NCI-H2196 treated with DMSO at 0.1 percent for 48 hours (cell line): ENCODE measurements around the gene NKAPL.

Source experiments
- DNase-seq: peaks from one replicate; lab custom pipeline; 2025; ENCODE audit not compliant: unreplicated experiment; lab: John Stamatoyannopoulos, UW

The NKAPL gene

DNA sequence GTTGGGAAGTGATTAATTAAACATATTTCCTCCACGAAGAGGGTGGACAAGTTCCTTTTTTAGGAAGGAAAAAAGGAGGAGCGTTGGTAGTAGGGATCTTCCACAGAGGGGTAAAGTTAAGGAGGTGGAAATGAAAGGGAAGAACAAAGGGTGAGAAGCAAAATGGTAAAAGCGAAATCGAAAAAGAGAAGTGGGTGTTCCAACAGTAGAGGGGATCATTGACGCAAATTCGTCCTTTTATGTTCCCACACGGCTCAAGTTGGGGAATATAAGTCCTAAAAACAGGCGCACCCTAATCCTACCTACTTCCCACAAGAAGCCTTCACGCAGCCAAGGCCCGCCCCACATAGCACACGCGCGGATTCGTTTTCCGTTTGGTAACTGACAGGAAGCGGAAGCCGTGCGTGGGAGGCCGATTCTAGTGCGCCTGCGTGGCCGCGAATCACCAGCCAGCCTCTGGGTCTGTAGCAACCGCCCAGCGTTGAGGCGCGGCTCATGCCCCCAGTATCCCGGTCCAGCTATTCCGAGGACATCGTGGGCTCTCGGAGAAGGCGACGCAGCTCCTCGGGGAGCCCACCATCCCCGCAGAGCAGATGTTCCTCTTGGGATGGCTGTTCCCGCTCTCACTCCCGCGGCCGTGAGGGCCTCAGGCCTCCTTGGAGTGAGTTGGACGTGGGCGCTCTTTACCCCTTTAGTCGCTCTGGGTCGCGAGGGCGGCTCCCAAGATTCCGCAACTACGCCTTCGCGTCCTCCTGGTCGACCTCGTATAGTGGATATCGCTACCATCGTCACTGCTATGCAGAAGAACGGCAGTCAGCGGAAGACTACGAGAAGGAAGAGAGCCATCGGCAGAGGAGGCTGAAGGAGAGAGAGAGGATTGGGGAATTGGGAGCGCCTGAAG is at the start of gene NKAPL:
Gene NKAPL, plus strand, starts transcription at position 421 of the 901 bp plus-strand sequence. Its CDS starts 75 bp downstream, at position 496.
- DNase-seq: no peak

DNA sequence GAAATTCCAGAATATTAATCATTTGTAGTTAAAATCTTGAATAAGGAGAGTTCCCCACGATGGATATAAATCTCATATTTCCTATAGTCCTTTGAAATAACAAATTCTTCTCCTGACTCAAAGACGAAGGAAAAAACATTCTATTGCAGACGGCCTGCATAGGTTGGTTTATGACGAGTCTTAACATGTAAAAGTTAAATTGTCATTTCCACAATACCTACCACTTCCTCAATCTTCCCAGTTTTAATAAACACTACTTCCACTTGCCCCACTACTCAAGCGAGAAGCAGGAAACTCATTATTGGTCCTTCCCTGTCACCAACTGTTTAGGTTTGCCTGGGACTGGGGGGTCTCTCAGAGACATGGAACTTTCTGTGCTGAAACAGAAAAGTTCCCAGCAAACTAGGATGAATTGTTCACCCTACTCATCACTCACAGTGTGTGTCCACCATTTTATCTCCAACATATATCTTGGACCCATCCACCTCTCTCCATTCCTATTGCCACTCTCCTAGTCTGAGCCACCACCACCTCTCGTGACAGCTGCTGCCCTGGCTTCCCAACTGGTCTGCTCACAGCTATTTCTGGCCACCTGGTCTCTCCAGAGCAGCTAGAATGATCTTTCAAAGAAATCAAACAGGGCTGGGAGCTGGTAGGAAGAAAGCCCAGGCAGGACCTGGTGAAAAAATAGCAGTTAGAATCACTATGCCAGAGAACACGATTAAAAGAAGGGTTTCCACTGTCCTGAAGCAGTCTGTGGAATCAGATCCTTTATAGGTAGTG is 49.2 kb upstream of the NKAPL start:
- no peak for DNase-seq

DNA sequence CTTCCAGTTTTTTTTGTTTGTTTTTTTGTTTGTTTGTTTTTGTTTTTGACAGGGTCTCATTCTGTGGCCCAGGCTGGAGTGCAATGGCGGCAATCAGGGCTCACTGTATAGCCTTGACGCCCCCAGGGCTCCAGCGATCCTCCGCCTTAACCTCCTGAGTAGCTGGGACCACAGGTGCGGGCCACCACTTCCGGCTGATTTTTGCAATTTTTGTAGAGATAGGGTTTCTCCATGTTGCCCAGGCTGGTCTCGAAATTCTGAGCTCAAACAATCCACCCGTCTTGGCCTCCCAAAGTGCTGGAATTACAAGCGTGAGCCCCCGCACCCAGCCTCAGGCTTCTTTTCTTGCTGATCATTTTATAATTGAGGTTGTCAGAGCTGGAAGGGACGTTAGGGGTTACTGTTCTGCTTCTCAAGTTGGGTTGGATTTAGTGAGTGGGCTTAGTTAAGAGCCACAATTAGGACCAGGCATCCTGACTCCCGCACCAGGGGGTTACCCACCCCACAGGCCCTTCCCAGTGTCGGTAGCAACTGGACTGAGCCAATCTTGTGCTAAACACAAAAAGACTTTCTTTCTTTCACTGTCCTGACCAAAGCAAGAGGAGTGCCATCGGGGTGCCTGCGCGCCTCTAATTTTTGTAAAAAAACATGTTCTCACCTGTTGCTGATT is 47.1 kb upstream of the NKAPL start:
- DNase-seq: no peak

DNA sequence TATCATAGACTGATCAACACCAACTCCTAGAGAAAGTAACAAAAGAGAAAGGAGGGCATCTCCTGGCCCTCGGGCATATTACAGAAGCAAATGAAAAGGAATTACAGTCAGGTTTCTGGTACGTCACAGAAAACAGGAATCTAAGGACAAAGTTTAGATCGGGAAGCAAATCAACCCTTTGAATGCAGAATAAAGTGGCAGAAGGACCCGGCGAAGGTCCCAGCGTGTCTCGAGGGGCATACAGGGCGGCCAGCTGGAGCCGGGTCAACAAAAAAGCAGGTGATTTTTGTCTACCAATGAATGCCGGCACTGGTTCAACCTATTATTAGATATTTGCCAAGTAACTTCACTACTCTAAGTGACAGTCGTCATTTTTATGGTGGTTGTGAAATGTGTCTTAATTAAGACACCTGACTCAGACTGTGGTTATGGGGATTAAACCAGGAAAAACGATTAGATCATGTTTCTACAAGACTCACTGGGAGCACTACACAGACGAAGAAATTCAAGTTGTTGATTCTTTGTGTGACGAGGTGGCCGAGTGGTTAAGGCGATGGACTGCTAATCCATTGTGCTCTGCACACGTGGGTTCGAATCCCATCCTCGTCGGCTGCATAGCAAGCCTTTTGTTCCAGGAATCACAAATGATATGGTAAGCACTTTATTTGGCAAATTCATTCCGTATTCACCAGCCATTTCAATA is 46.4 kb upstream of the NKAPL start:
- peak; percentile 15 for DNase-seq

DNA sequence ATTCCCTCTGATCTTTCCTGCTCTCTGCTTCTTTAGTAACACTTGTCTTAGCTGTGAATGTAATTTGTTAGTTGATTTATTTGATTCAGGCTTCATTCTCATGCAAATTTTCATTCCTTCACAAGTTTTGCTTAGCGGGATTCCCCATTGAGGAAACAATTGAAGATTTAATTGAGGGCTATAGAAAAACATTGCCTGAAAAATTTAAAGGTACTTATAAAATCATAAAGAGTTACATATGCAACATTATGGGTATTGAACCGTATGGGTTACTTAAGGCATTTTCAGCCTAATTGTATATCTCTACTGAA is 45.9 kb upstream of the NKAPL start:
- DNase-seq: no peak

DNA sequence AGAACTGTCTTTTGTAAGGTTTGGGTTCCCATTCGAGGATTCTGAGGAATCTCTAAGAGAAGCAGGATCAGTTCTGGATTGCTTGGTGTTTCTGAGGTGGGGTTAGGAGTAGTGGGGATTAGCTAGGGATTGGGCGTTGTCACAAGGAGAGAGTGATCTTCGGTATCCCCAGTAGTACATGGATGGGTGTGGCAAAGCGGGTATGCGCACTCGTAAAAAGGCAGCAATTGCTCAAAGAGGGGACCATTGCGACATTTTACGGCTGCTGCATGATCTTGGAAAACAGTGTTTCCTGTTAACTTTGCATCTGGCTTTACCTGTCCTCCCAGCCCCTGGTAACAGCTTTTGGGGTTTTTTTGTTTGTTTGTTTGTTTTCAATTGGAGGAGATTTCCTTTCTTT is 43.7 kb upstream of the NKAPL start:
- DNase-seq: no peak

DNA sequence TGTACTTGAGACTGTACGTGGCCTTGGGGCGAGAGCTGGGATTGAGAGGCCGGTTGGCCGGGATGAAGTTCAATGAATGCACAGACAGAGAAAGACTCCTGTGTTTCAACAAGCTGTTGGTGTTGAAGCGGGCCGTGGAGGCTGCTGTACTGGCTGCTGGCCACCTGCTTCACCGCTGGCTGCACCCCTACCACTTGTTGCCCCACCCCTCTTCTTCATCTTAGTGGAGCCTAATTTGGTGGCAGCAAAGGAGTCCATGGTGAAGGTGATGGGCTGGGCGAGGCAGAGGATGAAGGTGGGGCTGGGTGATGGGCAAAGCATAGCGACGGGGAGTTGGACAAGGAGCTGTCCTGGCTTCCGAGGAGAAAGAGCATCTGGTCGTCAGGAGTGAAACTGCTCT is 41.2 kb upstream of the NKAPL start:
- no peak for DNase-seq

DNA sequence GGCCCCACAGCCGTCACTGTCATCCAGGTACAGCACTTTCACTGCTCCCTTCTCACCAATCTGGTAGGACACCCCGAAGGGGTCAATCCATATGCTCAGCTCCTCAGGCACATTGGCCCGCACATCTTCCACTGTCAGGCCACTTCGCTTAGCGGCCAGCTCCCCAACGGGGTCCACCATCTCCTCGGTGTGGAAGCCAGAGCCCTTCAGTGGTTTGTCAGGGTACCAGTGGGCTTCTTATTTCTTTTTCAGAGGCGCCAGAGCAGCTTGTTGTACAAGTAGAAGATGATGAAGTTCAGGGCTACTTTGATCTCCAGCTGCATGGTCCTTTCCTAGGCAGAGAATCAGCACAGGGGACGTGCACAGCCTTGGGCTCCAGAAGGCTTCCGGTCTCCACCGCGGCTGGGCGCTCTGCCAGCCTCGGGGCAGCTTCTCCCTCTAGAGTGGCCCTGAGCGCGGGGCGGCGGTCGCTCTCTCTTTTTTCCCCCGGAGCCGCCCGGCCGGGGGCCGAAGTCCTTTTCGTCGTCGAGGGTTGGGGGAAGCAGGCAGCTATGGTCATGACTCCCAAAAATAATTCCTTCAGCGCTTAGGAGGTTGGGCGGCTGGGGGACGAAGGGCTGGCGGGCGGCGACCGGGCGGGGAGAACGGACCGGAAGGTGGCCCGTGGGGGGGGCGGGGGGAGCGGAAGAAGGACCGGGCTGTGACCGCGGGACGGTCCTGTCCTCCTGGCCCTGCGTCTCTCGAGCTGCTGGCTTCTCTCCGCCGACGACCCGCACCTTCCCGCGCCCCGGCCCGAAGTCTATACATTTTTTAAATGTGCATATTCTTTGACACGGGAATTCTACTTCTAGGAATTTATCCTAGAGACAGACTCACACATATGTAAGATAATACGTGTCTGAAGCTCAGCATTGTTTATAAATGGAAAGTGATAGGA is 40.5 kb upstream of the NKAPL start:
- peak; percentile 66 for DNase-seq

DNA sequence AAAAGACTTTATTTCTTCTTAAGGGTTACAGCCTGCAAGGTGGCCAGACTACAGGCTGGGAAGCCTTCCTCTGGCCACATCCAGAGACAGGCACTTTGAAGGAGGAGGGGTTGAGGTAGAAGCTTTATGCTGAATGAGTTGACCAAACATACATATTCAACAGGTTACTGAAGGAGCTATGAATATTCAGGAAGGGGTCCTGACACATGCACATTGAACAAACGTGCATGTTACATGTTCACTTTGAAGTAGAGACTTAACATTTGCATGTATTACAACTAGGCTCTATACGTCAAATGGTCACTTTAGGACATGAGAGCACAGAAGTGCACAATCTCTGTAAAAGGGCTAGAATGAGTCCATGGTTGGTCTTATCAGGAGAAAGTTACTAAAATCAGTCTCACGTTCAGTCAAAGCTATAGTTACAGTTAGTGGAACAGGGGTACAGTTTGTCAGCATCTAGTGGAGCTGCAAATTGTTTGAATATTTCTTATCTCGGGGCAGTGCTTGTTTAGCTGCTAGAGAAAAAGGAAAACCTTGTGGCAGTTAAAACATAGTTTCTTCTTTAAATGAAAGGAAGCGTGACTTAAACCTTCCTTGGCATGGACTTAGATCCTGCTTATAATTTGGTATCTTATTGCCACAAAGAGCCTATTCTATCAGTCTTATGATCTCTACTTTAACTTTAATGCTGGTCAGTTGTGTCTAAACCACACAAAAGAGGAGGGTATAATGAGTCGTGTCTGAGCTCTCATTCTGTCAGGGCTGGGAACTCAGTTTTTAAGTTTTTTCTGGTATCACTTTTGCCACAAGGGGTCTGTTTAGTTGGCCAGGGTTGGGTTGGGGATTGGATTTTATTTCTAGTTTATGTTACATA is 38.6 kb upstream of the NKAPL start:
- DNase-seq: no peak

DNA sequence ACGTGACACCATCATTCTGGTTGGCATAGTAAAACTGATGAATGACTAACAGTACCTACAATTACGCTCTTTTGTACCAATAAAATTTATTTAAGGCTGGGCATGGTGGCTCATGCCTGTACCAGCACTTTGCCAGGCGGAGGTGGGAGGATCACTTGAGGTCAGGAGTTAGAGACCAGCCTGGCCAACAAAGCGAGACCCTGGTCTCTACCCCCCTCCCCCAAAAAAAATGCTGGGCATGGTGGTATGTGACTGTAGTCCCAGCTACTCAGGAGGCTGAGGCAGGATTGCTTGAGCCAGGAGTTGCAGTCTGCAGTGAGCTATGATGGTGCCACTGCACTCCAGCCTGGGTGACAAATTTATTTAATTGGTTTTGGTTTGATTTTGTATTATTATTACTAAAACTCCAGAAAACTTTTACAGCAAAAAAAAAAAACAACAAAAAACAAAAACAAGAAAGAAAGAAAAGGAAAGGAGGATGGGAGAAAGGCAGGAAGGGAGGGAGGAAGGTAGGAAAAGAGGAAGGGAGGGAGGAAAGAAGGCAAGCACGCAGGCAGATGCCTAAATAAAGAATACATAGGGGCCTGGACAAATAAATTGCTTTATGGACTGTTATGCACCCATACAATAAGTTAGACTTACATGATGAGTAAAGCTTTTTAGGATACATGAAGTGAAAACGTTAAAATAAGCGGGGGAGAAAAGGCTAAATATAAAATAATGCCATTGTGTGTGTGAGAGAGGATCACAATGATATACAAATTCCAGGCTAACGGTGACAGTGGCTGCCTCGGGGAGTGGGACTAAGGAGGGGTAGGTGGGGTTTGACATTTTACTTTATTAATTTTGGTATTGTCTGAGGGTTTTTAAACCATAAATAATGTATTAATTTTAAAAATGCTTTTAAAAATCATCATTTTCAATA is 34.7 kb upstream of the NKAPL start:
- no peak for DNase-seq

DNA sequence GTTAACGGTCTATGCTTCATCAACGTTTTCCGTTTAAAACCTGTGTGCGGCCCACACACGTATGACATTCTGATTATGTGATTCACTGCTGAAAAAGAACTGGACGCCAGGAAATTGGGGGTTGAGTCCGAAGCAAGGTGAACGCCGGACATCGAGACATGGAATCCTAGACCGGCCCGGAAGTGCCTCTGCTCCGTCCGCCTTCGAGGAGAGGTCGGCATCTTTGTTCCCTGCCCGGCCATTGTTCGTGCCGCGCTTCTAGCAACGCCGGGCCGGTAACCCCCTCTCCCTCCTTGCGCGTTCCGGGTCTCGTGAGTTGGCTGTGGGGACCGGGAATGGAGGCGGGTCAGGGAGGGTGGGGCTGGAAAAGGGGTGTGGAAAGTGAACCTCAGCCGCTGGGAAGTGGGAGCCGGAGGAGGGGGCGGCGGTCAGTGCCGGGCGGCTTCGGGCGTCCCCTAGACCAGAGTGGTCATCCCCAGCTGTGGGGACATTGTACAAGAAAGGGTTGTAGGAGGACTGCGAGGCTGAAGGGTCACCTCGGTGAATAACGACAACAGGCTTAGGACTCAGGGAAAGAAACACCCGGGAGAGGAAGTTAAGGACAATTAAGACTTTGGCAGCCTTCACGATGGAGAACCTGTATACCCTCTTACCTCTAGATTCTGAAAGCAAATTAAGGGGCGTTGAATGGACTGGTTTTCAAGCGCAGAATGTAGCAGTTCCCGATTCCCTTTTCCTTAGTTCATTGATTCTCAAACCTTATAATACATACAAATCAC is 33.9 kb upstream of the NKAPL start, which contains the start of gene ZSCAN9:
Gene ZSCAN9, plus strand, starts transcription at position 220 of the 779 bp plus-strand sequence. CDS start 1,810 bp downstream, outside the sequence.
- DNase-seq: peak; percentile 87

DNA sequence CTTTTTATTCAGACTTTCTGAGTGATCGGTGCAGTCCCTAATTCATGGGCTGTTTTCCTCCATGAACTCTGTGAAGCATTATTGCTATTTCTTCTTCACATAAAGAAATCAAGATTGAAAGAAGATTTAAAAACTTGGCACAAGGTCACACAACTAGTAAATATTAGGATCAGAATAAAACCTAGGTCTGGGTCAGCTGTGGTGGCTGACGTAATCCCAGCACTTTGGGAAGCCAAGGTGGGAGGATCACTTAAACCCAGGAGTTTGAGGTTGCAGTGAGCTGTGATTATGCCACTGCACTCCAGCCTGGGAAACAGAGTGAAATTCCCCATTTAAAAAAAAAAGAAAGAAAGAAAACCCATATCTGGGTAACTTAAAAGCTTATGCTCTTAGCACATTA is 32.6 kb upstream of the NKAPL start:
- DNase-seq: no peak

DNA sequence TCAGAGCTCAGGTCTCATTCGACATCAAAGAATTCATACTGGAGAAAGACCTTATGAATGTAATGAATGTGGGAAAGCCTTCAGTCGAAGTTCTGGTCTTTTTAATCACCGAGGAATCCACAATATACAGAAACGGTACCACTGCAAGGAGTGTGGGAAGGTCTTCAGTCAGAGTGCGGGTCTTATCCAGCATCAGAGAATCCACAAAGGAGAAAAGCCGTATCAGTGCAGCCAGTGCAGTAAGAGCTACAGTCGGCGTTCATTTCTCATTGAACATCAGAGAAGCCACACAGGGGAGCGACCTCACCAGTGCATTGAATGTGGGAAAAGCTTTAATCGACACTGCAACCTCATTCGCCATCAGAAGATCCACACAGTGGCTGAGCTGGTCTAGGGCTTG is 26.3 kb upstream of the NKAPL start:
- DNase-seq: no peak

DNA sequence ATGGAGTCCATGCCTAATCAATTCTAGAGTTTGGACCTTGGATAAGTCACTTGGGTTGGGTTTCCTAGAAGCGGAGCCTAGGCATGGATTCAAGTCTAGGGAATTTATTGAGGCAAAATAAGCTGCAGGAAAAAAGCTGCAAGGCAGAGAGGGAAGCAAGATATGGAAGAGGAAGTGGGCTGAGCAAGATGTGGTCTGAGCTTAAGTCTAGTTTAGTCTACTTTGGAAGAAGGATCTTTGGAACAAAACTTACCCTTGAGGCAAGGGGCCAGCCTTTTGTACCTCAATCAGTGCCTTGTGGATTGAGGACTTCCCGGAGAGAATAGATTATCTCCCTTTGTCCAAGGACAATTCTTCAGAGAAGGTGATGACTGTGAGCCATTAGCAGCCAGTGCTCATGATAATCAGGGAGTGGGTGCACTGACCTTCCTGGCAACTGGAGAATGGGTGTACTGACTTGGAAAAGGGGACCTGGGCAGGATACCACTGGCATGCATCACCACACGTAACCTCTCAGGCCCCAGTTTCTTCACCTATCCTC is 23.1 kb upstream of the NKAPL start:
- DNase-seq: no peak

DNA sequence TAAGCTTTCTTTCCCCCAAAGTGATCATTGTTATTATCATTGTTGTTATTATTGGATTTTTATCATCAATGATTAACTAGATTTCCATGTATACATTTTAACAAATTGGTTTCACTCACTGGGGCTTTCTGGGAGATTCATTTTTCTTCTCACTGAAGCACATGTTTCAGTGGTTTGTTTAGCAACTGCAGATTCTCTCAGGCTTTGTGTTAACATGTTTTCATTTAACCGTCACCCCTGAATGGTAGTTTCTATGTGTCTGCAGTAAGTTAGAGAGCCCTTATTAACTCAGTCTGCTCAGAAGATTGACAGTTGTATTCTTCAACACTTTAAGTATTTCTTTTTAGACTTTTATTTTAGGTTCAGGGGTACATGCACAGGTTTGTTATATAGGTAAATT is 19.5 kb upstream of the NKAPL start:
- DNase-seq: no peak

DNA sequence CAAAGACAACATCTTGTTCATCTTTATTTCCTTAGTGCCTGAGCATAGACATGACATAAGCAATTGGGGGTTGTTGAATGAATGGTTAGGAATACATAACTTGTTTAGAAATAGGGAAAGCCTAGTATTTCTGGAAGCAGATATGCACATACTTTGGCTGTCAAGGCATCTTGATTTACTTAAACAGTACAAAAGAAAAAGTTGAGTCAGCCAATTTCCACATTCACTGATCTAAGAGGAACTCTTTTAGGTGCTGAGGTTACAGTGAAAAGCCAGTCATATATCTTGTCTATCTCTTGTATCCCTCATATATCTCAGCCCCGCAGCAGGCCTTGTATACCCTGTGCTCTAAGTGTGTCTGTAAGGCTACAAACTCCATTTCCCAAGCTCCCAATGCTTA is 18.6 kb upstream of the NKAPL start:
- no peak for DNase-seq

DNA sequence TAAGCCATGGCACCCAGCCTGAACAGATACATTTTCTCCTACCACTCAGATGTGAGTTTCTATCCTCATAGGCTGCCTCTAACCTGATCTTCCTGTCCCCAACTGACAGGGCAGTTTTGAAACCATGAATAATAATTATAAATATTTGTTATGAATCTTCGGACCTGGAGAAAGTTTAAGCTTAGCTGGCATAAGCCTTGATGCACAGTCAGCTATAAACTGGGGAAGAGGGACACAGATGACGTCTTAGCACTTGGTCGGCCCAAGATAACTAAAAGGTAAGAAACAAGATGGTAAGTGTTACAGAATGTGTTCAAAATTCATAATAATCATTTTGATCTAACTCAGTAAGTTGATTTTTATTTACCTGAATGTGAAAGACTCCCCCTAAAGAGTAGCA is 15.2 kb upstream of the NKAPL start:
- DNase-seq: no peak
